Psoas muscle (tissue), 8 donors: Measurements from ENCODE around the gene SLC39A13. TPM values are rescaled to one million over a fixed set of nuclear protein-coding genes. Genes with fewer than 3 reads are reported as not detected.
A peak's percentile ranks its signal among the peaks of the same experiment; 100 is the strongest.

Experiments
- ATAC-seq, 4 donors: fragments of 200-7000 bp; cut with Tn5 transposase; one replicate each; pipeline ENCODE4 v1.9.1; 2020; ENCODE audit warnings: moderate library complexity in 3 of 4, mild to moderate bottlenecking in 2 of 4
- DNase-seq, 2 donors: peaks; one replicate each; pipeline ENCODE4 v3.0.0-alpha.2; 2020
- H3K27ac ChIP-seq: fragments of 200-600 bp; one replicate; pipeline ENCODE4 v1.8.0; 2022
- H3K27me3 ChIP-seq, 3 donors: fragments of 200-600 bp in 1 of 3; one replicate each; pipeline versions ENCODE4 v1.6.1 to v1.8.0; 2013 to 2022; ENCODE audit warnings: low read length in 2 of 3, mild to moderate bottlenecking in 2 of 3, moderate library complexity in 1 of 3; ENCODE audit not compliant: insufficient read depth in 3 of 3
- H3K36me3 ChIP-seq, 2 donors: fragments of 200-600 bp in 1 of 2; one replicate each; pipeline versions ENCODE4 v1.6.1 to v1.8.0; 2013 to 2022; ENCODE audit warnings: low read depth in 1 of 2, mild to moderate bottlenecking in 1 of 2, moderate library complexity in 1 of 2; ENCODE audit not compliant: insufficient read depth in 1 of 2
- H3K4me1 ChIP-seq: fragments of 200-600 bp; one replicate; pipeline ENCODE4 v1.8.0; 2022
- H3K4me3 ChIP-seq: fragments of 200-600 bp; one replicate; pipeline ENCODE4 v1.8.0; 2022; ENCODE audit warnings: mild to moderate bottlenecking
- H3K9me3 ChIP-seq: fragments of 200-600 bp; one replicate; pipeline ENCODE4 v1.8.0; 2022
- CTCF ChIP-seq: fragments of 200-600 bp; IDR thresholded peaks from one replicate; pipeline ENCODE4 v1.8.0; 2022; ENCODE audit warnings: antibody characterized with exemption
- WGBS, 3 donors: extraction: QIAGEN DNeasy Blood & Tissue Kit; methylation state at CpG; one replicate each; pipeline versions ENCODE4 v1.1.6 to v1.1.7; 2013; 5-methylcytosine and 5-hydroxymethylcytosine counted together
- intact Hi-C, 2 donors: fragments of 100-400 bp; cut with DNase I; formaldehyde crosslinking; loops; one replicate each; pipeline versions ENCODE4 v1.11.0 to v1.14.2; 2022
- polyA plus RNA-seq, 3 donors: library from polyadenylated mRNA; stranded (reverse); fragments of 200-250 nt; gene quantifications; one replicate each; pipeline ENCODE4 v1.2.3, GENCODE V29; 2013
- total RNA-seq, 4 donors: library from RNA; stranded (reverse); fragmentation: NEBNext Ultra II Directional in 2 of 4; extraction: Animal tissue kit (Norgen Biotek cat#: 25700) in 2 of 4; gene quantifications; one replicate each; pipeline versions ENCODE4 v1.2.1 to v1.2.4, GENCODE V29; 2021 to 2023
- donor health status: healthy with polysubstance abuse.
- donor health status: DM: no; HTN: no; CAD: no; lungs with moderate emphysema.
- donor health status: Bipolar disorder and iron deficiency.
- donor health status: healthy.
- donor health status: DM: yes; HTN: yes; CAD: no.
- donor health status: DM: no; HTN: no; CAD: no.
- donor health status: DM: no; HTN: no; CAD: no.
- donor health status: DM: yes; HTN: yes; CAD: no.

The SLC39A13 gene
- total and polyA plus RNA-seq, 7 donors, result 14.7 to 35.3 (median 26.9) TPM

GRCh38 chr11:47376107-47376524 lies 32.3 kb upstream of the SLC39A13 start:
- WGBS, 3 donors, result 80 to 88% (median 85%) methylated on average over 8 of the region's 8 CpGs
- Histone ChIP-seq H3K4me3 (peak overlapping the region; percentile 30), H3K4me1 (no peaks in the 10 kb centered on the region), H3K9me3 (no peaks in the 10 kb centered on the region), H3K27ac (no peak overlapping the region), H3K36me3 (no peaks in the 10 kb centered on the region), H3K27me3 (no peaks in the 10 kb centered on the region)
- DNase-seq (no peak), ATAC-seq (no peak)
- no peak for TF ChIP-seq CTCF
- intact Hi-C loops, result no loop called here

- no peak for TF ChIP-seq CTCF
- Histone ChIP-seq H3K27ac (no peak overlapping the region), H3K27me3 (no peaks in the 10 kb centered on the region), H3K4me3 (peak overlapping the region; percentile 43), H3K9me3 (no peaks in the 10 kb centered on the region), H3K36me3 (no peaks in the 10 kb centered on the region), H3K4me1 (no peaks in the 10 kb centered on the region)
- WGBS, 3 donors, result 67 to 84% (median 71%) methylated on average over 13 to 14 of the region's 14 CpGs
- intact Hi-C loops, result no loop called here
- peak; percentile 62 to 69 for DNase-seq
- no peak for ATAC-seq
Measured at GRCh38 chr11:47376525-47377371, 31.6 kb upstream of the SLC39A13 start.

- ATAC-seq, result no peak
- intact Hi-C loops, result no loop called here
Measured at GRCh38 chr11:47377571-47378009, 30.8 kb upstream of the SLC39A13 start.

GRCh38 chr11:47378010-47378835 lies 30.2 kb upstream of the SLC39A13 start, which contains the start of gene SPI1:
TSS of gene SPI1 (minus strand) at chr11:47378547. CDS start at chr11:47378353, 194 bp downstream.
- no peak for TF ChIP-seq CTCF
- ATAC-seq (peak in 1 of 4 donors; percentile 15), DNase-seq (peak; percentile 50 to 77)
- Histone ChIP-seq H3K27ac (peak within 1 kb of the TSS; percentile 23), H3K4me1 (no peaks in the 10 kb centered on the region), H3K9me3 (no peaks in the 10 kb centered on the region), H3K36me3 (no peaks in the 10 kb centered on the region), H3K27me3 (no peaks in the 10 kb centered on the region), H3K4me3 (peak within 1 kb of the TSS; percentile 43)
- intact Hi-C loops, result no loop called here
- 68 to 76% (median 68%) methylated on average over 30 to 31 of the region's 31 CpGs for WGBS, 3 donors

More at GRCh38 chr11:47377571-47378009, 30.8 kb upstream of the SLC39A13 start:
- TF ChIP-seq CTCF, result no peak
- Histone ChIP-seq H3K9me3 (no peaks in the 10 kb centered on the region), H3K36me3 (no peaks in the 10 kb centered on the region), H3K27me3 (no peaks in the 10 kb centered on the region), H3K27ac (peak overlapping the region; percentile 16), H3K4me3 (peak overlapping the region; percentile 43), H3K4me1 (no peaks in the 10 kb centered on the region)
- DNase-seq, result no peak
- WGBS, 3 donors, result 77 to 87% (median 84%) methylated on average over 5 of the region's 5 CpGs
